Sigmoid colon (tissue), 3 donors: ENCODE results near the gene RNF4.

Experiments used
- POLR2A ChIP-seq, 2 donors: fragments of 450-650 bp; IDR thresholded peaks; one replicate each; pipeline ENCODE4 v1.6.1; 2016; ENCODE audit warnings: antibody characterized with exemption in 2 of 2, mild to moderate bottlenecking in 2 of 2, moderate library complexity in 2 of 2
- TF ChIP-seq, protein P1 (sequence below), 4 experiments: fragments of 450-650 bp in 3 of 4; fragments of 200-600 bp in 1 of 4; IDR thresholded peaks; one replicate each; pipeline ENCODE4 v1.5.1; 2016 to 2019; ENCODE audit warnings: antibody characterized with exemption in 4 of 4, mild to moderate bottlenecking in 3 of 4, moderate library complexity in 2 of 4

DNA sequence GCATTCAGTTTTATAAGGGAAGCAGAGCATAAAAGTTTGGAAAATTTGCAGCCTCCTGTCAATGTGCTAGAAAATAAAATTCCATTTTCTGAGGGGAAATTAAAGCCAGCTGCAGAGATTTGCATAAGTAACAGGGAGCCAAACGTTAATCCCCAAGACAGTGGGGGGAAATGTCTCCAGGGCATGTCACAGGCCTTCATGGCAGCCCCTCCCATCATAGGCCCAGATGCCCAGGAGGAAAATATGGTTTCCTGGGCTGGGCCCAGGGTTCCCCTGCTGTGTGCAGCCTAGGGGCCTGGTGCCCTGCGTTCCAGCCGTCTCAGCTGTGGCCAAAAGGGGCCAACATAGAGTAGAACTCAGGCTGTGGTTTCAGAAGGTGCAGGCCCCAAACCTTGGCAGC, 9.3 kb downstream of the RNF4 start:
- TF ChIP-seq, protein P1, sequence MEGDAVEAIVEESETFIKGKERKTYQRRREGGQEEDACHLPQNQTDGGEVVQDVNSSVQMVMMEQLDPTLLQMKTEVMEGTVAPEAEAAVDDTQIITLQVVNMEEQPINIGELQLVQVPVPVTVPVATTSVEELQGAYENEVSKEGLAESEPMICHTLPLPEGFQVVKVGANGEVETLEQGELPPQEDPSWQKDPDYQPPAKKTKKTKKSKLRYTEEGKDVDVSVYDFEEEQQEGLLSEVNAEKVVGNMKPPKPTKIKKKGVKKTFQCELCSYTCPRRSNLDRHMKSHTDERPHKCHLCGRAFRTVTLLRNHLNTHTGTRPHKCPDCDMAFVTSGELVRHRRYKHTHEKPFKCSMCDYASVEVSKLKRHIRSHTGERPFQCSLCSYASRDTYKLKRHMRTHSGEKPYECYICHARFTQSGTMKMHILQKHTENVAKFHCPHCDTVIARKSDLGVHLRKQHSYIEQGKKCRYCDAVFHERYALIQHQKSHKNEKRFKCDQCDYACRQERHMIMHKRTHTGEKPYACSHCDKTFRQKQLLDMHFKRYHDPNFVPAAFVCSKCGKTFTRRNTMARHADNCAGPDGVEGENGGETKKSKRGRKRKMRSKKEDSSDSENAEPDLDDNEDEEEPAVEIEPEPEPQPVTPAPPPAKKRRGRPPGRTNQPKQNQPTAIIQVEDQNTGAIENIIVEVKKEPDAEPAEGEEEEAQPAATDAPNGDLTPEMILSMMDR (IDR thresholded peaks at IDR 0.05): no peak
- TF ChIP-seq POLR2A (IDR thresholded peaks at IDR 0.05): no peak
